ENCODE measurements around the gene SHISAL2A.

SHISAL2A gene

GRCh38 chr1:52600533-52601179 is 32.3 kb upstream of the SHISAL2A start:
- Histone ChIP-seq H3K4me3 (ENCODE audit: low read depth, low read length) (no peak overlapping the region), H3K27ac (no peak overlapping the region), H3K36me3 (replicated peaks) (no peaks in the 10 kb centered on the region), H3K27me3 (replicated peaks) (no peaks in the 10 kb centered on the region)
- in situ Hi-C loops (cut with HindIII; ENCODE audit: low pct_ligation_motif_present, low sequenced_read_pairs): no loop called here
- no peak for DNase-seq
- TF ChIP-seq CTCF (IDR thresholded peaks at IDR 0.05; ENCODE audit: low read depth, low read length, missing control alignments): no peak

- no peak for TF ChIP-seq CTCF (IDR thresholded peaks at IDR 0.05; ENCODE audit: low read depth, low read length, missing control alignments)
- Histone ChIP-seq H3K4me3 (ENCODE audit: low read depth, low read length) (no peak overlapping the region), H3K27me3 (replicated peaks) (no peaks in the 10 kb centered on the region), H3K36me3 (replicated peaks) (no peaks in the 10 kb centered on the region), H3K27ac (no peak overlapping the region)
- no peak for DNase-seq
- in situ Hi-C loops (cut with HindIII; ENCODE audit: low pct_ligation_motif_present, low sequenced_read_pairs): no loop called here
These were observed 31.4 kb upstream of the SHISAL2A start for GRCh38 chr1:52601519-52601918.

- Histone ChIP-seq H3K27me3 (replicated peaks) (no peaks in the 10 kb centered on the region), H3K27ac (no peak within 1 kb of the TSS), H3K36me3 (replicated peaks) (no peaks in the 10 kb centered on the region), H3K4me3 (ENCODE audit: low read depth, low read length) (peak within 1 kb of the TSS; percentile 62)
- TF ChIP-seq CTCF (IDR thresholded peaks at IDR 0.05; ENCODE audit: low read depth, low read length, missing control alignments): no peak
- peak; percentile 11 for DNase-seq
- in situ Hi-C loops (cut with HindIII; ENCODE audit: low pct_ligation_motif_present, low sequenced_read_pairs): no loop called here
These were observed 30.7 kb upstream of the SHISAL2A start, which contains the start of gene GPX7 for GRCh38 chr1:52601991-52602855. Gene GPX7, plus strand, starts transcription at chr1:52602371. Its CDS starts 39 bp downstream, at chr1:52602410.

- no peaks in the 10 kb centered on the region for H3K27me3 ChIP-seq (replicated peaks)
- no peaks in the 10 kb centered on the region for H3K36me3 ChIP-seq (replicated peaks)
- in situ Hi-C loops (cut with HindIII; ENCODE audit: low pct_ligation_motif_present, low sequenced_read_pairs): no loop called here
- no peak overlapping the region for H3K27ac ChIP-seq
- H3K4me3 ChIP-seq (ENCODE audit: low read depth, low read length): peak overlapping the region; percentile 62
- no peak for TF ChIP-seq CTCF (IDR thresholded peaks at IDR 0.05; ENCODE audit: low read depth, low read length, missing control alignments)
- DNase-seq: no peak
These were observed 29.9 kb upstream of the SHISAL2A start for GRCh38 chr1:52602856-52603600.

GRCh38 chr1:52603630-52604029 is 29.3 kb upstream of the SHISAL2A start:
- Histone ChIP-seq H3K4me3 (ENCODE audit: low read depth, low read length) (no peak overlapping the region), H3K27ac (no peak overlapping the region), H3K36me3 (replicated peaks) (no peaks in the 10 kb centered on the region), H3K27me3 (replicated peaks) (no peaks in the 10 kb centered on the region)
- DNase-seq: no peak
- TF ChIP-seq CTCF (IDR thresholded peaks at IDR 0.05; ENCODE audit: low read depth, low read length, missing control alignments): no peak
- in situ Hi-C loops (cut with HindIII; ENCODE audit: low pct_ligation_motif_present, low sequenced_read_pairs): no loop called here

All from brain microvascular endothelial cell (primary cell).